ENCODE results near the gene RBM5.
"Not testable (repeated sequence)": the region's sequence is repeated elsewhere in the genome, so short reads cannot be mapped to it uniquely, and the experiment has no call there.

Gene RBM5

GRCh38 chr3:50088725-50089608 is at the start of gene RBM5:
TSS of gene RBM5 (plus strand) at chr3:50088919. CDS start at chr3:50090435, 1,516 bp downstream.
- in situ Hi-C loops (cut with MboI; ENCODE audit: low sequenced_read_pairs) = no loop called here

GRCh38 chr3:50044976-50045375 is 43.7 kb upstream of the RBM5 start:
- in situ Hi-C loops (cut with MboI; ENCODE audit: low sequenced_read_pairs) = no loop called here

GRCh38 chr3:50047426-50047825 is 41.3 kb upstream of the RBM5 start:
- in situ Hi-C loops (cut with MboI; ENCODE audit: low sequenced_read_pairs) = no loop called here

DNA sequence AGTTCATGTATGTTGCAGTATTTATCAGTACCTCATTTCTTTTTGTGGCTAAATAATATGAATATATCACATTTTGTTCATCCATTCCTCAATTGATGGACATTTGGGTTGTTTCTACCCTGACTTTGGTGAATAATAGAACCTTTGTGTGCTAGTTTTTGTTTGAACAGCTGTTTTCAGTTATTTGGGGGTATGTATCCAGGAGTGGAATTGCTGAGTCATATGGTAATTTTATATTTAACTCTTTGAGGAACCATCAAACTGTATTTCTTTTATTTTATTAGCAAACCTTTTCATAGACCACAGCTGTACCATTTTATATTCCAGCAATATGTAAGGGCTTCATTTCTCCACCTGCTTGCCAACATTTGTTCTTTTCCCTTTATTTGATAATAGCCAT is 38.4 kb upstream of the RBM5 start:
- in situ Hi-C loops (cut with MboI; ENCODE audit: low sequenced_read_pairs) = no loop called here

GRCh38 chr3:50057756-50058155 is 31.0 kb upstream of the RBM5 start:
- in situ Hi-C loops (cut with MboI; ENCODE audit: low sequenced_read_pairs) = no loop called here

DNA sequence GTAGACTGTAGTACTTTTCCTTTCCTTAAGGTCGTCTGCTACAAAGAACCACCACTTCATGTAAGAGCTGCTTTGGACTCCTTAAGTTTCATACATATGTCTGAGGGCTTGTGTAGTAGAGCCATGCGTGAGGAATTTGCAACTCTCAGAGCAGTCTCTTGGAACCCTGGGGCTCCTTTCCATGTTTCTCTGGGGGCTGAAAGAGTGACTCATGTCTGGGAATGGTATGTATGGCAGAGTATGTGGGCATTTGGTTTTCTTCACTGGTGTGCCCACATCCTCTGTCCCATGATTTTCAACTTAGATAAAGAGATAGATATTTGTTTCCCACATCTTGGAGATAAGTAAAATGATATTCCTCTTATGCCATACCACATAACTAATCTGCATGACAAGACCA is 20.6 kb upstream of the RBM5 start:
- in situ Hi-C loops (cut with MboI; ENCODE audit: low sequenced_read_pairs) = no loop called here

DNA sequence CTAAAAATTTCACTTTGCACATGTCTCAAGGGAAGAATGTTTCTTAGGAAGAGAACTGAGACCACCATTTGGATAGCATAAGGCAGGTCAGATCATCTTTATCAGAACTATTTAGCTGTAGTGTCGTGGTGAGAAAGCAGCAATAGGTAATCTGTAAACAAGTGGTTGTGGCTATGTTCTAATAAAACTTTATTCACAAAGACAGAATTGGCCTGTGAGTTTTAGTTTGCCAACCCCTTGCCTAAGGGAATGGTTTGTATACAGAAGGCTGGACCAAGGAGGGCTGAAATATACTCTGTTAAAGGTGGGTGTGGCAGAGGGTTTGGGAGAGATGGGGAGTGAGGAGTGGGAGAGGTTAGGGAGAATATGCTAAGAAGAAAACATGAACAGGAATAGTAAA is 10.6 kb upstream of the RBM5 start:
- in situ Hi-C loops (cut with MboI; ENCODE audit: low sequenced_read_pairs) = no loop called here

GRCh38 chr3:50078622-50079021 is 10.1 kb upstream of the RBM5 start:
- in situ Hi-C loops (cut with MboI; ENCODE audit: low sequenced_read_pairs) = no loop called here

GRCh38 chr3:50084951-50085350 is 3.8 kb upstream of the RBM5 start:
- in situ Hi-C loops (cut with MboI; ENCODE audit: low sequenced_read_pairs) = not testable (repeated sequence)

DNA sequence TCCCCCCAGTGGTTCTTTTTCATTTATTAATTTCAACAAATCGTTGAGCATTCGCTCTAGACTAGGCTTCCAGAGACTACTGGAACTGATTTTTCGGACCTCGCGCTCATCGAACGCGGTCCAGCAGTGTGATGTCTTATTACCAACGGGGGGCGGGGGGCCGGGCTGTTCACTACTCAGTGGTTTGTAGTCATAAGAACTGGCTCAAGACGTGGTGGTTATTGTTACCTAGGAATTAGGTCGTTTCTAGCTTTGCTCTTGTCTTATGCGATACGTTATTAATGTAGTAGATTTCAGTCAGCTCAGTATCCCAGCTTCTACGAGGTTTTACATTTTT is 858 bp downstream of the RBM5 start:
- in situ Hi-C loops (cut with MboI; ENCODE audit: low sequenced_read_pairs) = no loop called here

DNA sequence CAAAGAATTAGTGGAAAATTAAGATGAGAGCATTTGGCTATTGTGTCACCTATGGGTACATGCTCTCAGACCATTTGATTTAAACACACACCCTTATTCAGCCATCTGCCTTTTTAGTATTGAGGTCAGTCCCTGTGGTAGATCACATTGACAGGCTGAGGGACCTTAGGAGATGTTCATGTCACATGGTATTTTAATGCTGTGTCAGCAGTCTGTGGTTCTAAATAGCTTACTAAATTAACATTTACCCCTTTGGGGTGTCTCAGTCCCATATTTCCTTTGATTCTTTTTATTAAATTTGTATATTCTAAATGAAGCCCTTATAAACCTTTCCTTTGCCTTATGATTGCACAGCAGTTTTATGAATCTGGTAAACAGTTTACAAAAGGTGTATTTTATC is 2.3 kb downstream of the RBM5 start:
- in situ Hi-C loops (cut with MboI; ENCODE audit: low sequenced_read_pairs) = no loop called here

DNA sequence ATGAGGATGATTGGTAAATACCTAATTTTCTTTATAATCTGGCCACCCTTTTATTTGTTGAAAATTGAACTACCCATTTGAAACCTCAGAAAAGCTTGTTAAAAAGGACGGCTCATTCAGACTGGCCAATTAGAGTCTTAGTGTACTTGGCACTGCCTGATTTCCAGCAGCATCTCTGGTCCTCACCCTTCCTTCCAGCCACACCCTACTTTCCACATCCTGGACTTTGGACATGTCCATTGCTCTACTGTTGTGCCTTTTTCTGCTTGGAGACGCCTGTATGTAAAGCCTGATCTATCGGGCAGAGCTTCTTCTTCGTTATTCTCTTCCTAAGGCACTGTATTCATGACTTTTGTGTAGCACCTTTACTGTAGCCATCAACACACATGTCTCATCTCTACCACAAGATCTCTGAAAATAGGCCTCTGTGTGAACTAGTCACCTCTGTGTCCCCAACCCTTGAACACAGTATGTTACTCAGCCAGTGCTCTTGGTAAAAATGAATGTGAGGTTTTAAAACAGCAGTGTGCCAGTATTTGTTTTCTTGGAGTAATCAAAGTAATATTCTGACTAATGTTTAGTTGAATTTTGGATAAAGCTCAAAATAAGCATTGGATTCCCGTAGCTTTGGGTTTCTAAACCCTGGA is 6.8 kb downstream of the RBM5 start:
- in situ Hi-C loops (cut with MboI; ENCODE audit: low sequenced_read_pairs) = no loop called here

- in situ Hi-C loops (cut with MboI; ENCODE audit: low sequenced_read_pairs) = no loop called here
These were observed 11.7 kb downstream of the RBM5 start for GRCh38 chr3:50100386-50100785.

DNA sequence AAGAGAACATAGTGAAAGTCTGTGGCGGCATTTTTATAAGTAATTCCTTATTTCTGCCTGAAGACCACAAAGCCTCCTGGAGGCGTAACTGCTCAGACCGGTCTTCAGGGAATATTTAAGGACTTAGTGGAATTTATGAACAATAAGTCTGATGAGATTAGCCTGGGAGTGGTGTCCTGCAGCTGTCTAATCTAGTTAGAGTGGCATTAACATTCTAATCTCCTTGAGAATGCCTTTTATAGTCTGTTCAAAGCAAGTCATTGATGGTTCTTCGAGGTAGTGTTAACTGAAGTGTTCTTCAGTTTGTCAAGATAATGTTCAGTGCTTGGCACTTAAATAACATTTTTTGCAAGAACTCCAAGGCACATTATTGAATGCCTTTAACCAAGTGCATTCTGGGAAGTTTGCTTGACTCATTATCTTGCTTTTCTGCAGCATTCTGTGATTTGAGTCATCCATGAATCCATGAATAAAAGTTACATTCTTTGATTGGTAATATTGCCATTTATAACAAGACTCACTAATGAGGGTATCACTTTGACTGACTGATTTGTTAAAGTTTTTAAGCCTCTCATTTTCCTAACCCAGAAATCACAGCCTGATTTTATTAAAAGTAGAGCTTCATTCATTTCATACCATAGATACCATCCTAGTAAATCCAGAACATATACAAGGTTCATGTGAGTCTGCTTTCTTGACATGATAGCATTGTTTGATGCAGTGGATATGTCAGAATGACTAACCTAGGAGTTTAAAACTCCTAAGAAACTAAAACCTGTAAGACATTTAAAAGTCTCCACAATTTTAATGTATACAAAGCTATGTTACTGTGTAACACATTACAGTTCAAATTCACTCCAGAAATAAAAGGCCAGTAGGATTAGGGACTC is 12.5 kb downstream of the RBM5 start:
- in situ Hi-C loops (cut with MboI; ENCODE audit: low sequenced_read_pairs) = no loop called here

- in situ Hi-C loops (cut with MboI; ENCODE audit: low sequenced_read_pairs) = no loop called here
These were observed 13.8 kb downstream of the RBM5 start for GRCh38 chr3:50102558-50102957.

DNA sequence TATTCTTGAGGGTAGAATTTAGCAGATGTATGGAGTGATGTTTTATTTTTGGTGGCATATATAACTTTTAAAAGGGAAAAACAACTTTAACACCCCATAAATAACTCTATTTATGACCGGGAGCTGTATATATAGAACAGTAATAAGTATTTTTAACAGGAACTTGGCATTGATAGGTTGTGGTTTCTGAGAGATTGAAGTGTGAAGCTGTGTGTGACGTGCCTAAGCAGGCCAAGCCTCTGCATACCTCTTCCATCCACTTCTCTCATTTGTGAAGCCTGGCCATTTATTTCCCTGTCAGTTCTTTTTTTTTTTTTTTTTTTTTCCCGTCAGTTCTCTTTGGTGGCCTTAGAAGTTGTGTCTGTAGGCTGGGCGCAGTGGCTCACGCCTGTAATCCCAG is 23.0 kb downstream of the RBM5 start:
- in situ Hi-C loops (cut with MboI; ENCODE audit: low sequenced_read_pairs) = no loop called here

- in situ Hi-C loops (cut with MboI; ENCODE audit: low sequenced_read_pairs) = no loop called here
These were observed 23.7 kb downstream of the RBM5 start for GRCh38 chr3:50112462-50112861.

DNA sequence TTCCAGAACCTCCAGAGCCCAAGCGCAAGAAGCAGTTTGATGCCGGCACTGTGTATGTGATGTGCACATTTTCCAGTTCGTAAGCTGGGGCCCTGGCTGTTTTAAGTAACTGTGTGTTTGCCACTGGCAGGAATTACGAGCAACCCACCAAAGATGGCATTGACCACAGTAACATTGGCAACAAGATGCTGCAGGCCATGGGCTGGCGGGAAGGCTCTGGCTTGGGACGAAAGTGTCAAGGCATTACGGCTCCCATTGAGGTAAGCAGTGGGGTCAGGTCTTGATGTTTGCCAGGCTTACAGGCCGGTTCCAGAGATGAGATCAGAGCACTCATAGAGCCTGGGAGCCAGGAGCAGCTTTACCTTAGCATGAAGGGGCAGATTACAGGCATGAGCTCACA is 28.4 kb downstream of the RBM5 start:
- in situ Hi-C loops (cut with MboI; ENCODE audit: low sequenced_read_pairs) = no loop called here

GRCh38 chr3:50118237-50118636 is 29.5 kb downstream of the RBM5 start:
- in situ Hi-C loops (cut with MboI; ENCODE audit: low sequenced_read_pairs) = no loop called here

DNA sequence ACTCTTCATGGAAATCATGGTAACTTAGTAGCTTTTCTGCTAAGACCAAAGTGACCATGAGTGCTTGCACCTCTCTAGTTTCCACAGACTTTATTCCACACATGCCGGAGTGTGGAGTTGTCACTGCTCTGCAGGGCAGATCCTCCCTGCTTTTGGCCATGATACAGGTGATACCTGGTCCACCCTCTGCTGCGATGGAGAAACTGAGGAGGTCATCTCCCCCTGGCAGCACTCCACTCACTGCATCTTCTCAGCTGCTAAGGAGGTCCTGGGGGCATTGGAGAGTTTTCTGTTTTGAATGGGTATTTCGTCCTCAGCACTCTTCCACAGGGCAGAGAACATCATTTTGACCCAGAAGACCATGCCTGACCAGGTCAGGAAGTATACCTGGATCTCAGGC is 31.1 kb downstream of the RBM5 start:
- in situ Hi-C loops (cut with MboI; ENCODE audit: low sequenced_read_pairs) = no loop called here

- in situ Hi-C loops (cut with MboI; ENCODE audit: low sequenced_read_pairs) = no loop called here
These were observed 31.8 kb downstream of the RBM5 start for GRCh38 chr3:50120364-50121071.
